GM12892 (cell line): ENCODE results near the gene ST8SIA1.

ENCODE experiments used
- DNase-seq: peaks from one replicate; pipeline ENCODE4 v3.0.0; 2011; ENCODE audit not compliant: insufficient read length
- FAIRE-seq: peaks from 2 replicates; lab custom pipeline; 2011; peaks lifted over from hg19 to GRCh38; lab: Jason Lieb, UNC
- POLR2A ChIP-seq: IDR thresholded peaks from 2 replicates; pipeline ENCODE4 v1.6.1; 2011; ENCODE audit warnings: low read depth, low read length, control low read depth
- POLR2AphosphoS5 ChIP-seq: IDR thresholded peaks from 2 replicates; pipeline ENCODE4 v1.6.1; 2011; ENCODE audit warnings: low read depth, low read length, control low read depth
- TAF1 ChIP-seq: IDR thresholded peaks from 2 replicates; pipeline ENCODE4 v1.6.1; 2011; ENCODE audit warnings: low read depth, mild to moderate bottlenecking, control low read depth, low read length, borderline replicate concordance

ST8SIA1 gene

DNA sequence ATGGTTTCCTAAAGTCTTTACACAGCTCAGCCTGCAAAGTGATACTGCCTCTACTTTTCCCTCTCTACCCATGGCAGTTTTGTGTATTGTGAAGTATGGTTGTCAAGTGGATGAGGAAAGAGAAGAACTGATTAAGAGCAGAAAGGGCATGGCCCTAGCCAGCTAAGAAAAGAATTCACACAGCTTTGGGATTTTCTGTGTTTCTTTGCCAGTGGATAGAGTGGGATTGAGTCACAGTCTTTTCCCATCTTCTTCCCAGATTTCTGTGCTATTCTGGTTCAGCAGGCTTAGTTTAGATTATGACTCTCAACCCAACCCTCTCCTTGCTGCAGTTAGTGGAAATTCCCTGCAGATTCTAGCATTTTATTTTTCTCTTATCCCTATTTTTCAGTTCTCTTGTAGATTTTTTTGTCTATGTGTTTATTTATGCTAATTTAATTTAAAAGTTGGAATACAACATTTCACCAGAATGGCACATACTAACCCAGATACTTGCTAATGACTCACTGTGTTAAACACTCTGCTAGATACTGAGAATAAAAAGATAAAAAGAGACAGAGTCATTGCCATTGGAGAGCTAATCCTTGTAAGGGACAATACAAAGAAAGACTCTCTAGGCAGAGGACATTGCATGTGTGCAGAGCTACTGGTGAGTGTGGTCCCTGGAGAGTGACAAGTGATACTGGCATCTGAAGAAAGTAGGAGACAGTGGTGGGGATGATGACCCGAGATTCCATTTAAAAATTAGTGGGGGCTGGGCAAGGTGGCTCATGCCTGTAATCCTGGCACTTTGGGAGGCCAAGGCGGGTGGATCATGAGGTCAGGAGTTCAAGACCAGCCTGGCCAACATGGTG is 106.3 kb downstream of the ST8SIA1 start:
- TF ChIP-seq POLR2A = no peak
- TF ChIP-seq TAF1 = no peak
- no peak for TF ChIP-seq POLR2AphosphoS5
- no peak for FAIRE-seq

GRCh38 chr12:22223356-22223755 is 111.2 kb downstream of the ST8SIA1 start:
- no peak for TF ChIP-seq POLR2AphosphoS5
- TF ChIP-seq POLR2A = no peak
- no peak for TF ChIP-seq TAF1
- FAIRE-seq = no peak
- DNase-seq = no peak

More for the DNA sequence above, 106.3 kb downstream of the ST8SIA1 start:
- DNase-seq = no peak

GRCh38 chr12:22217556-22217955 is 117.0 kb downstream of the ST8SIA1 start:
- DNase-seq (no peak), FAIRE-seq (no peak)
- no peak for TF ChIP-seq POLR2AphosphoS5
- no peak for TF ChIP-seq TAF1
- no peak for TF ChIP-seq POLR2A

GRCh38 chr12:22215467-22216253 is 118.8 kb downstream of the ST8SIA1 start:
- TF ChIP-seq POLR2A (no peak), TAF1 (no peak), POLR2AphosphoS5 (no peak)
- FAIRE-seq (no peak), DNase-seq (no peak)

- DNase-seq (no peak), FAIRE-seq (no peak)
- TF ChIP-seq POLR2A (no peak), POLR2AphosphoS5 (no peak), TAF1 (no peak)
Observed at GRCh38 chr12:22211128-22211527, 123.4 kb downstream of the ST8SIA1 start.

DNA sequence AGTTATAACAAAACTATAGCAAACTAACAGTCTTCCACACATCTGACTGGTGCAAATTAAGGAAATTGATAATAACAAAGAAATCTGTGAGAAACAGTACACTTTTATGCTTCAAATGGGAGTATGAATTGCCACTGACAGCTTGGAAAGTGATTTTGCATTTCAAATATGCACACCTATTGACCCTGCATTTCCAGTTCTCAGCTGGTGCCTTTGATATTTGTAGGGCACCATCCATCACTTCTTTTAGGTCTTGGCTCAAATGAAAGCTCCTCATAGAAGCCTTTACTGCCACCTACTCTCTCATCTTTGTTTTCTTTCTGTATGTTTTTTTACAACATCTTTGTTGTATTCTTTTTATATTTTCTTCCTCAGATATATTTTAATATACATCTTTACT is 125.1 kb downstream of the ST8SIA1 start:
- FAIRE-seq (no peak), DNase-seq (no peak)
- TF ChIP-seq POLR2AphosphoS5 = no peak
- no peak for TF ChIP-seq TAF1
- no peak for TF ChIP-seq POLR2A

DNA sequence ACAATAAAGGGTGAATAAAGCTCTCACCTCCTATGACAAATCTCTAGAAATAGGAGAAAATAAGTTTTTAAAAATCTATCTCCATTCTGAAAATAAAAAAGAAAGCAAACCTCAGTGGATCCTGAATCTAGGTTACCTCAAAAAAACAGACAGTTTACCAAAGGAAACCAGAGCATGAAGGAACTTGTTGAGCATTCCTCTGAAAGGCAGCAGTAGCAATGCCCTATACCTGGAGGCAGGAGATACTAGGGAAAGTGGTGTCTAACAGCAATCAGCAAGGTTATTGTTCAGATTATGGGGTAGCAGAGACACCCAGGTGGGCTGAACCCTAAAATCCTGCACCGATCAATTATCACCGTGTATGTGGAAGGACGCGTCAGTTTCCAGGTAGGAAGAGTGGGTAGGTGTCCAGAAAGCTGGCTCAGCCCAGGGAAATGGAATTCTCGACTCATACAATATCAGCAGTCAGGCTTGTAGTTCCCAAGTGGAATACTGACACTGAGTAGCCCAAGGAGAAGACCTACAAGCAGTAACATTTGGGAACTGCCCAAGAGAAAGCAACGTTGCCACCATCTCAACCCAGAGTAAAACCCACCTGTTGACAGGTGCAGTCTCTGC is 128.3 kb downstream of the ST8SIA1 start:
- no peak for DNase-seq
- TF ChIP-seq TAF1 = no peak
- no peak for TF ChIP-seq POLR2A
- TF ChIP-seq POLR2AphosphoS5 = no peak
- FAIRE-seq = no peak

DNA sequence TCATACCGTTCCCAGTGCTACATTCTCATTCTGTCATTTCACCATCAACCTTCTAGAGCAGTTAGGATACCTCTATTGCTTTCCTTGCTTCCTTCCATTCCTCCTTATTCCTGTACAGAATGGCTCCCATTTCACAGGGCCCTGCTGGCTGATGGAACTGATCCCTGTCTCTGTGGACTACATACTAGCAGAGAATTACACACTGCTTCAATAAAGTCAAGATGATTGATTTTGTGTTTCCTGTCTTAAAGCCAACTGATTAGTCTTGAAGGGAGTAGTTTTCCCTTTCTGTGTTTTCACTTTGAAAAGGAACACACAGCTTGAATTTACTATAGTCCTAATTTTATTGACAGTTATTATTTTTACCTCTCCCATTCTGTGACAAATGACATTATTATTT is 130.1 kb downstream of the ST8SIA1 start:
- FAIRE-seq = no peak
- TF ChIP-seq TAF1 = no peak
- TF ChIP-seq POLR2AphosphoS5 = no peak
- TF ChIP-seq POLR2A = no peak

DNA sequence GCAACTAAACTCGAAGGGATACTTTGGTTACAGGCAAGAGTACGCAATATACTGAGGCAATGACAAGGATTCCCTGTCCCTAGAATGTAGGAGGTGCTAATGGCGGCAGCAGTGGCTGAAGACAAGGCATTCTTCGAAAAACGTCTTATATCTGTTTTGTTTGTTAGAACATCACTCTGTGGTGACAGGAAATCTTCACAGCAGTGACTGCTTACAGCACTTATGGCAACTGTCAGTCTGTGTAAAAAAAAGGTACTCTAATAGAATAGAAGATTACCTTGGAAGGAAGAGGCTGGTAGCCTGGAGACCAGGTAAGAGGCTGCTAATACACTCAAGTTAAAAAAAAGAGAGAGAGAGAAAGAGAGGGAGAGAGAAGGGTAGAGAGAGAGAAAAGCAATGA is 131.7 kb downstream of the ST8SIA1 start:
- TF ChIP-seq POLR2A = no peak
- TF ChIP-seq TAF1 = no peak
- TF ChIP-seq POLR2AphosphoS5 = no peak
- FAIRE-seq = no peak

More for the DNA sequence above, 130.1 kb downstream of the ST8SIA1 start:
- DNase-seq = no peak

GRCh38 chr12:22201101-22201500 is 133.4 kb downstream of the ST8SIA1 start:
- TF ChIP-seq TAF1 = no peak
- no peak for TF ChIP-seq POLR2AphosphoS5
- no peak for TF ChIP-seq POLR2A
- no peak for DNase-seq
- FAIRE-seq = no peak

More for the DNA sequence above, 131.7 kb downstream of the ST8SIA1 start:
- no peak for DNase-seq

DNA sequence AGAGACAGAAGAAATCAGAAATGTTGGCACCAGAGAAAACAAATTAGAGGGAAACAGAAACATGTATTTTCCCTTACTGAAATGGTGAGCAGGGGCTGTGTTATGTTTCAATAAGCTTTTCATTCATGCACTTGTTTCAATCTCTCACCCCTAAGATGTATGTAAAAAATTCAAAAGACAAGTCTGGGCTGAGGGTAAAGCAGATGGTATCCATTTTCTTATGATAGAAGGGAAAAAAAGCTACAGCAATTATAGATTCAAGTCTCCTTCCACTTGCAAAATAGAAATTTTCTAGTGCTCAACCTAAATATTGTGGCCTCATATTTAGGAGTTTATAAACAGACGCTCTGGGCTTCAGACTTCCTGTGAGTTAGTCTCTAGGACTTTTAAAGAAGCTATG is 138.3 kb downstream of the ST8SIA1 start:
- no peak for TF ChIP-seq POLR2A
- no peak for TF ChIP-seq POLR2AphosphoS5
- TF ChIP-seq TAF1 = no peak
- FAIRE-seq = no peak
- no peak for DNase-seq
